HG02588 (cell line): ENCODE results near the gene RXFP4.
A peak's percentile ranks its signal among the peaks of the same experiment; 100 is the strongest.
"Not testable (repeated sequence)": the region's sequence is repeated elsewhere in the genome, so short reads cannot be mapped to it uniquely, and the experiment has no call there.

Experiments
- ATAC-seq: cut with Tn5 transposase; IDR thresholded peaks from one replicate; pipeline ENCODE4 v1.9.1; 2021; ENCODE audit warnings: mild to moderate bottlenecking, moderate library complexity; ENCODE audit not compliant: unreplicated experiment

The RXFP4 gene

GRCh38 chr1:155929057-155929456 lies 12.4 kb upstream of the RXFP4 start:
- no peak for ATAC-seq

GRCh38 chr1:155930725-155931124 lies 10.7 kb upstream of the RXFP4 start:
- ATAC-seq = not testable (repeated sequence)

- ATAC-seq = no peak
These were observed 10.0 kb upstream of the RXFP4 start for GRCh38 chr1:155931332-155932038.

GRCh38 chr1:155932081-155932480 lies 9.4 kb upstream of the RXFP4 start:
- no peak for ATAC-seq

- no peak for ATAC-seq
These were observed 9.0 kb upstream of the RXFP4 start for GRCh38 chr1:155932487-155932886.

- no peak for ATAC-seq
These were observed 7.8 kb upstream of the RXFP4 start for GRCh38 chr1:155933591-155934096.

- peak; percentile 84 for ATAC-seq
These were observed 7.1 kb upstream of the RXFP4 start, which contains the start of gene KHDC4 for GRCh38 chr1:155934097-155934935. Gene KHDC4, minus strand, starts transcription at chr1:155934413. Its CDS starts 40 bp downstream, at chr1:155934373.

- ATAC-seq = no peak
These were observed 6.4 kb upstream of the RXFP4 start for GRCh38 chr1:155934936-155935590.

- no peak for ATAC-seq
These were observed 3.2 kb upstream of the RXFP4 start for GRCh38 chr1:155938220-155938627.

- no peak for ATAC-seq
These were observed 901 bp upstream of the RXFP4 start for GRCh38 chr1:155940482-155940992.

GRCh38 chr1:155941845-155942531 lies 550 bp downstream of the RXFP4 start:
- ATAC-seq = no peak

GRCh38 chr1:155942578-155943141 lies 1.2 kb downstream of the RXFP4 start:
- ATAC-seq = no peak

GRCh38 chr1:155944444-155944799 lies 3.0 kb downstream of the RXFP4 start:
- ATAC-seq = no peak

- peak; percentile 8 for ATAC-seq
These were observed 5.3 kb downstream of the RXFP4 start for GRCh38 chr1:155946633-155947219.

GRCh38 chr1:155947292-155947691 lies 5.9 kb downstream of the RXFP4 start:
- no peak for ATAC-seq

GRCh38 chr1:155947741-155948140 lies 6.3 kb downstream of the RXFP4 start:
- ATAC-seq = no peak

- no peak for ATAC-seq
These were observed 9.4 kb downstream of the RXFP4 start for GRCh38 chr1:155950829-155951228.

GRCh38 chr1:155951753-155952504 lies 10.5 kb downstream of the RXFP4 start:
- no peak for ATAC-seq

- no peak for ATAC-seq
These were observed 11.1 kb downstream of the RXFP4 start for GRCh38 chr1:155952505-155952890.
